GM13976 (cell line): ENCODE measurements around the gene TP63.

ENCODE experiments used
- DNase-seq: peaks from one replicate; pipeline ENCODE4 v3.0.0; 2012; ENCODE audit warnings: low spot score
- CTCF ChIP-seq: IDR thresholded peaks from 2 replicates; pipeline ENCODE4 v1.5.1; 2012; ENCODE audit warnings: borderline replicate concordance, mild to moderate bottlenecking; ENCODE audit not compliant: insufficient read depth; ENCODE audit errors: extremely low read depth, missing control alignments, control extremely low read depth
- in situ Hi-C: fragments of 300-500 bp; cut with MboI; formaldehyde crosslinking; loops from one replicate; pipeline ENCODE4 v1.12.0; 2022; ENCODE audit warnings: low sequenced_read_pairs, mixed read lengths, inconsistent platforms; ENCODE audit not compliant: unreplicated experiment

TP63 gene

GRCh38 chr3:189797103-189797750, 166.0 kb downstream of the TP63 start:
- in situ Hi-C loops = no loop called here
- no peak for DNase-seq
- TF ChIP-seq CTCF = no peak

- in situ Hi-C loops = no loop called here
- TF ChIP-seq CTCF = no peak
- no peak for DNase-seq
Measured at GRCh38 chr3:189799366-189799765, 168.2 kb downstream of the TP63 start.

- in situ Hi-C loops = no loop called here
- DNase-seq = no peak
- no peak for TF ChIP-seq CTCF
Measured at GRCh38 chr3:189800436-189800835, 169.2 kb downstream of the TP63 start.

- no peak for DNase-seq
- in situ Hi-C loops = no loop called here
- no peak for TF ChIP-seq CTCF
Measured at GRCh38 chr3:189803254-189803653, 172.1 kb downstream of the TP63 start.

- in situ Hi-C loops = no loop called here
- no peak for DNase-seq
- no peak for TF ChIP-seq CTCF
Measured at GRCh38 chr3:189805375-189806067, 174.3 kb downstream of the TP63 start.

GRCh38 chr3:189806171-189806951, 175.2 kb downstream of the TP63 start:
- TF ChIP-seq CTCF = no peak
- DNase-seq = no peak
- in situ Hi-C loops = no loop called here
